Astrocyte of the hippocampus (primary cell): ENCODE data around the gene UBE2D2.
"Not testable (repeated sequence)": the region's sequence is repeated elsewhere in the genome, so short reads cannot be mapped to it uniquely, and the experiment has no call there.

Experiments used
- DNase-seq: peaks from one replicate; pipeline ENCODE4 v3.0.0; 2011; ENCODE audit warnings: low read depth, low spot score

The UBE2D2 gene

DNA sequence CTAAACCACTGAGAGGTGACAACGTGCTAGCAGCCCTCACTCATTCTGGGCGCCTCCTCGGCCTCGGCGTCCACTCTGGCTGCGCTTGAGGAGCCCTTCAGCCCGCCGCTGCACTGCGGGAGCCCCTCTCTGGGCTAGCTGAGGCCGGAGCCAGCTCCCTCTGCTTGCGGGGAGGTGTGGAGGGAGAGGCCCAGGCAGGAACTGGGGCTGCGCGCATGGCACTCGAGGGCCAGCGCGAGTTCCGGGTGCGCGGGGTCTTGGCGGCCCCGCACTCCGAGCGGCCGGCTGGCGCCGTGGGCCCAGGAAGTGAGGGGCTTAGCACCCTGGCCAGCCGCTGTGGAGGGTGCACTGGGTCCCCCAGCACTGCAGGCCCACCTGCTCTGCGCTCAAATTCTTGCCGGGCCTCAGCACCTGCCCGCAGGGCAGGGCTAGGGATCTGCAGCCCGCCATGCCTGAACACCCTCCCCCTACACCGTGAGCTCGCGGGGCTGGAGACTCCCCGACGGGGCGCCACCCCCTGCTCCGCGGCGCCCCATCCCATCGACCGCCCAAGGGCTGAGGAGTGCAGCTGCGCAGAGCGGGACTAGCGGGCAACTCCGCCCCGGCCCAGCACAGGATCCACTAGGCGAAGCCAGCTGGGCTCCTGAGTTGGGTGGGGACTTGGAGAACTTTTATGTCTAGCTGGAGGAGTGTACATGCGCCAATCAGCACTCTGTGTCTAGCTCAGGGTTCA lies 11.8 kb upstream of the UBE2D2 start:
- no peak for DNase-seq

GRCh38 chr5:139550051-139550872 lies 10.9 kb upstream of the UBE2D2 start:
- DNase-seq: not testable (repeated sequence)

- DNase-seq: no peak
Measured at GRCh38 chr5:139551191-139551889, 9.8 kb upstream of the UBE2D2 start.

DNA sequence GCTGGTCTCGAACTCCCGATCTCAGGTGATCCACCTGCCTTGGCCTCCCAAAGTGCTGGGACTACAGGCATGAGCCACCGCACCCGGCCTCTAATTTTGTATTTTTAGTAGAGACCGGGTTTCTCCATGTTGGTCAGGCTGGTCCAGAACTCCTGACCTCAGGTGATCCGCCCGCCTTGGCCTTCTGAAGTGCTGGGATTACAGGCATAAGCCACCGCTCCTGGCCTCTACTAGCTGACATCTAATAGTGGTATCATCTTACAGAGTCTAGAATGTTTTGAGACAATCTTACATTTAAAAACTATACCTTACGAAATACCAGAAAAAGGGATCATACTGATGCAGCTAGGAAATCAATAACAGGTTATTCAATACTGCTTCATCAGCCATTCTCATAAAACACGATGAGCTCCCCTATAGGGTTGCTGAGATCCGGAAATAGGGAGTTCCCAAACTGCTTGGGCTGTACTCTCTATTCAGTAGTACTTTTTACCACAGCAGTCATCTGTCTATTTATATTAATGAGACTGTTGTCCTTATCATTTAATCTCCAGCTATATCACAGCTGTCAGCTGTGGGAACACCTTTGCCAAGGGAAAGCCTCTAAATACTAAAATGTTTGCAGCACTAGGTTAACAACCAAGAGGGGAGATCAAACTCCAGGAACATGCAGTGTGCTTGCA lies 8.1 kb upstream of the UBE2D2 start:
- DNase-seq: no peak

DNA sequence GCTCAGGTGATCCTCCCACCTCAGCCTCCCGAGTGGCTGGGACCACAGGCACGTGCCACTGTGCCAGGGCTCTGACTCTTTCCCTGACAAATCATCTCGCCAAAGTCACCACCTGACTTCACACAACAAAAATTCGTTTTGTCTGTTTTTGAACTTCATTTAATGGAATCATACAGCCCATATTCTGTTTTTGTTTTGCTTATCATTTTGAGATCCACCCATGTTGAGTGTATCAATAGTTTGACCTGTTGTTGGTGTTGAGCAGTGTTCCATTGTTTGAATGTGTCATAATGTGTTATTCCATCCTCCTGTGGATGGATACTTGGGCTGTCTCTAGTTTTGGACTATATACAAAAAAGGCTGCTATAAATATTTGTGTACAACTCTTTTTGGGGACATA lies 6.9 kb upstream of the UBE2D2 start:
- DNase-seq: no peak

GRCh38 chr5:139557811-139558210 lies 3.3 kb upstream of the UBE2D2 start:
- no peak for DNase-seq

GRCh38 chr5:139561655-139562451 lies 714 bp downstream of the UBE2D2 start:
- peak; percentile 72 for DNase-seq

DNA sequence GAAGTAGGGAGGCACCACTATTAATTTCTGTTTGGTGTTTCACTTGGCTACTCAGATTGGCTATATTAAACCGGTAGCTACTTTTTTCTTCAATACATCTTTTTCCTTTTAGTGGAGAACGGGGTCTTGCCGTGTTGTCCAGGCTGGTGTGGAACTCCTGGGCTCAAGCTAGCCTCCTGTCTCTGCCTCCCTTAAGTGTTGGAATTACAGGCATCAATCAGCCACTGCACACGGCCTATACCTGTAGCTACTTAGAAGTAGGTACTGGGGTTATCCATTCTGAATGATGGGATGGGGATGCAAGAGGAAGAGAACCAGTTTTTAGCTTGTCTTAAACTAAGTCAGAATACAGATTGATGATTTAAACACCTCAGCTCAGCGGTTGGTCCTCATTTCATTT lies 1.7 kb downstream of the UBE2D2 start:
- peak; percentile 14 for DNase-seq

GRCh38 chr5:139565411-139566305 lies 4.5 kb downstream of the UBE2D2 start:
- DNase-seq: peak; percentile 48

- DNase-seq: no peak
Measured at GRCh38 chr5:139566611-139567010, 5.5 kb downstream of the UBE2D2 start.

DNA sequence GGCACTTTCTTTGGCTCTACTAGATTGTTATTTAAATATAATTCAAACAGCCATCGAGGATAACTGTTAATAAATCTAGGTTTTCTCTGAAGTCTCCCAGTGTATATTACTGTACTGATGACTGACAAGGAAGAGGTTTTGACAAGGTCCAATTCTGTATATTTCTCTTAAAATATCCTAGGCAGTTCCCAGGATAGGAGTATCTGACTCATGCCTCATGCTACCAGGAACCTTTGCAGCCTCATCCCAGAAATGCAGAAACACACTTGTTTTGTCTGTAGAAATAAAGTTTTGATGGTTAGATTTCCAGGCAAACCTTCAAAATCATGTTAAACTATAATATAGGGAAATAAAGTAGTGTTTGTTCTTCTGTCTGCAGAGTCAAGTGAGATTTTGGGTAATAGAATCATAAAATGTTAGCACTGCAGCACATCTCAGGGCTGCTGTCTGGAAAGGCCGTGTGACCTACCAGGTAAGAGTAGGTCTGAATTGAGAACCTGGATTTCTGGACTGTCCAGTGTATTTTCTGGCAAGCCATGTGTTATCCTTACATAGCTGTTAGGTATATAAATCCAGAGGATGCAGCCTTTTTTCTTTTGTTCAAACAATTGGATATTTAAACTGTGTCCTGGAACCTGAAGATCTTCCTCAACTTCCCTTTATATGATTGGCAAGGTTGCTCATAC lies 8.3 kb downstream of the UBE2D2 start:
- DNase-seq: no peak

- no peak for DNase-seq
Measured at GRCh38 chr5:139571543-139571942, 10.4 kb downstream of the UBE2D2 start.

GRCh38 chr5:139571966-139572365 lies 10.8 kb downstream of the UBE2D2 start:
- no peak for DNase-seq

DNA sequence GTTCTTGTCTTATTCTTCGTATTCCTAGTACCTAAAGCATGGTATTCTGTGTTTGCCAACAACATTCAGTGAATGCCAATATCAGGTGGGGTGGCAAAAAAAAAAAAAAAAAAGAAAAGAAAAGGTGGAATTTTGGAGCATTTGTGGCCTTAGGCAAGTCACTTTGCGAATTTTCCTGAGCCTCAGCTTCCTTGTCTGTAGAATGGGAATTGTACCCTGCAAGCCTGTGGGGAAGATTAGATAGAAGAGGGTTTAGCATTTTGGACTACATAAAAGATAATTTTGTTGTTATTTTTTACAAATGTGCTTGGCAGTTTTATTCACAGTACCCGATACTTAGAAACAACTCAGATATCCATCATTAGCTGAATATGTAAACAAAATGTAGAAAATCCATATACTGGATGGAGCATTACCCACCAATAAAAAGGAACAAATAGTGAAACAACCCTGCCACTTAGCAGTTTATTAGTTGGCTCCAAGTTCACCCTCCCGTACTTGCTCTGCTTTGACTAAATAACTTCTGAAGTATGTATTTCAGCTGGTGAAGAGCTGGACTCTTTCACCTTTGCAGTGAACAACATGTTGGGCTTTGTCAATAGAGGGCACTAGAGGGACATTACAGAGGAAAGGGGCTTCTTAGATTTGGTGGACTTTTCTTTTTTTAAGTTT lies 13.6 kb downstream of the UBE2D2 start:
- DNase-seq: peak; percentile 48

- DNase-seq: no peak
Measured at GRCh38 chr5:139575313-139575646, 14.1 kb downstream of the UBE2D2 start.

- DNase-seq: no peak
Measured at GRCh38 chr5:139575751-139576150, 14.6 kb downstream of the UBE2D2 start.

GRCh38 chr5:139577689-139578290 lies 16.7 kb downstream of the UBE2D2 start:
- no peak for DNase-seq

GRCh38 chr5:139578325-139578724 lies 17.2 kb downstream of the UBE2D2 start:
- DNase-seq: no peak
